HG02885 (cell line): ENCODE measurements around the gene CNGB1.

ENCODE experiments used
- ATAC-seq: cut with Tn5 transposase; IDR thresholded peaks from one replicate; pipeline ENCODE4 v1.9.1; 2021; ENCODE audit warnings: mild to moderate bottlenecking; ENCODE audit not compliant: unreplicated experiment, poor library complexity

Gene CNGB1

GRCh38 chr16:57997528-57998265, 26.8 kb upstream of the CNGB1 start:
- ATAC-seq = no peak

- no peak for ATAC-seq
Measured at GRCh38 chr16:57997176-57997527, 26.2 kb upstream of the CNGB1 start.

- no peak for ATAC-seq
Measured at GRCh38 chr16:57996406-57997175, 25.7 kb upstream of the CNGB1 start.

- no peak for ATAC-seq
Measured at GRCh38 chr16:57995721-57996405, 24.9 kb upstream of the CNGB1 start.

GRCh38 chr16:57994778-57995177, 23.9 kb upstream of the CNGB1 start:
- ATAC-seq = peak; percentile 73

GRCh38 chr16:57994361-57994760, 23.4 kb upstream of the CNGB1 start:
- ATAC-seq = no peak

- no peak for ATAC-seq
Measured at GRCh38 chr16:57993897-57994296, 23.0 kb upstream of the CNGB1 start.

GRCh38 chr16:57993438-57993837, 22.5 kb upstream of the CNGB1 start:
- ATAC-seq = no peak

GRCh38 chr16:57992084-57992483, 21.2 kb upstream of the CNGB1 start:
- no peak for ATAC-seq

GRCh38 chr16:57991551-57992059, 20.7 kb upstream of the CNGB1 start:
- ATAC-seq = no peak

GRCh38 chr16:57988929-57989328, 18.0 kb upstream of the CNGB1 start:
- no peak for ATAC-seq

GRCh38 chr16:57987441-57988177, 16.7 kb upstream of the CNGB1 start:
- no peak for ATAC-seq

- ATAC-seq = no peak
Measured at GRCh38 chr16:57986196-57986595, 15.3 kb upstream of the CNGB1 start.

- peak; percentile 24 for ATAC-seq
Measured at GRCh38 chr16:57985204-57986181, 14.6 kb upstream of the CNGB1 start.

GRCh38 chr16:57984443-57985203, 13.7 kb upstream of the CNGB1 start:
- peak; percentile 71 for ATAC-seq

- no peak for ATAC-seq
Measured at GRCh38 chr16:57982385-57982784, 11.5 kb upstream of the CNGB1 start.

GRCh38 chr16:57981636-57982035, 10.7 kb upstream of the CNGB1 start:
- no peak for ATAC-seq

- ATAC-seq = no peak
Measured at GRCh38 chr16:57979006-57979585, 8.2 kb upstream of the CNGB1 start.
